Panc1 (cell line): Measurements from ENCODE around the gene ZNF140. TPM values are rescaled to one million over a fixed set of nuclear protein-coding genes. Genes with fewer than 3 reads are reported as not detected.

Experiments used
- ATAC-seq: fragments of 200-7000 bp; cut with Tn5 transposase; 2 replicates; pipeline ENCODE4 v1.9.1; 2020; ENCODE audit warnings: mild to moderate bottlenecking, moderate library complexity
- BruUV-seq: library from RNA; stranded (reverse); fragments of 400-500 nt; replicated peaks from 2 replicates; lab custom pipeline; 2021; lab: Mats Ljungman, UMichigan
- CTCF ChIA-PET: fragments of 300-600 bp; sonication (Branson Sonifier 250); formaldehyde crosslinking; loops from one replicate; lab custom pipeline; 2022; ENCODE audit warnings: antibody characterized with exemption; lab: Charles Lee
- POLR2A ChIA-PET: fragments of 300-600 bp; sonication (Branson Sonifier 250); formaldehyde crosslinking; loops from one replicate; lab custom pipeline; 2022; ENCODE audit warnings: antibody characterized with exemption; lab: Charles Lee
- DNase-seq: peaks from one replicate; pipeline ENCODE4 v3.0.0-alpha.2; 2010; ENCODE audit warnings: low read depth, low spot score
- H3K27ac ChIP-seq: 2 replicates; pipeline ENCODE4 v1.5.1; 2011; ENCODE audit warnings: mild to moderate bottlenecking, low read length, inconsistent platforms
- H3K27me3 ChIP-seq: fragments of 200-500 bp; sonication (Bioruptor generic); 2 replicates; pipeline ENCODE4 v1.6.0; 2014; ENCODE audit warnings: low read length, inconsistent platforms; ENCODE audit not compliant: control insufficient read depth, insufficient read depth
- H3K36me3 ChIP-seq: fragments of 200-500 bp; sonication (Bioruptor generic); 2 replicates; pipeline ENCODE4 v1.5.1; 2014; ENCODE audit warnings: inconsistent platforms, mild to moderate bottlenecking, low read length, moderate library complexity; ENCODE audit not compliant: control insufficient read depth, insufficient read depth
- H3K4me1 ChIP-seq: 2 replicates; pipeline ENCODE4 v1.5.1; 2011; ENCODE audit warnings: inconsistent platforms, mild to moderate bottlenecking, low read length, moderate library complexity; ENCODE audit not compliant: control insufficient read depth, insufficient read depth
- H3K4me3 ChIP-seq, 2 experiments: 2 replicates each; pipeline ENCODE4 v1.5.1; 2011 to 2012; ENCODE audit warnings: low read depth in 2 of 2, low read length in 2 of 2, mild to moderate bottlenecking in 2 of 2, inconsistent platforms in 1 of 2, moderate library complexity in 1 of 2
- H3K9me3 ChIP-seq: fragments of 200-500 bp; sonication (Bioruptor generic); 2 replicates; pipeline ENCODE4 v1.5.1; 2014; ENCODE audit warnings: low read depth, mild to moderate bottlenecking, inconsistent platforms, low read length, moderate library complexity; ENCODE audit not compliant: control insufficient read depth, insufficient read depth
- POLR2AphosphoS5 ChIP-seq: IDR thresholded peaks from 2 replicates; pipeline ENCODE4 v1.6.1; 2012; ENCODE audit warnings: mild to moderate bottlenecking, low read depth, low read length, moderate library complexity
- in situ Hi-C: cut with HindIII; loops from 2 replicates; pipeline ENCODE4 v1.10.0; 2016; ENCODE audit warnings: low sequenced_read_pairs, low pct_unique_long_range_greater_than_20kb
- intact Hi-C: fragments of 100-400 bp; cut with micrococcal nuclease; formaldehyde crosslinking; loops from one replicate; pipeline ENCODE4 v1.10.0; 2022; ENCODE audit not compliant: unreplicated experiment
- total RNA-seq: library from RNA; stranded (reverse); gene quantifications from one replicate; pipeline ENCODE4 v1.2.1, GENCODE V29; 2021; ENCODE audit not compliant: unreplicated experiment
- TF ChIP-seq, protein P1 (sequence below), 2 experiments: IDR thresholded peaks; 2 replicates each; pipeline ENCODE4 v1.6.1; 2011 to 2012; ENCODE audit warnings: low read depth in 2 of 2, control low read depth in 1 of 2, low read length in 1 of 2, mild to moderate bottlenecking in 1 of 2, moderate library complexity in 1 of 2; ENCODE audit not compliant: insufficient read depth in 1 of 2
- TF ChIP-seq, protein P2 (sequence below): fragments of 450-650 bp; IDR thresholded peaks from 2 replicates; pipeline ENCODE4 v1.5.1; 2017; ENCODE audit warnings: mild to moderate bottlenecking

ZNF140 gene
- total RNA-seq, 1 experiment from 2014 or later = 14.3 TPM

GRCh38 chr12:133057446-133057845, 23.3 kb upstream of the ZNF140 start:
- Histone ChIP-seq H3K27ac (no peak overlapping the region), H3K4me3 (no peak overlapping the region), H3K27me3 (no peaks in the 10 kb centered on the region), H3K4me1 (no peaks in the 10 kb centered on the region), H3K36me3 (peaks cover 10% of the 10 kb centered on the region; the same call in 1 of the 2 replicates), H3K9me3 (peaks cover 95% of the 10 kb centered on the region)
- in situ Hi-C loops (no loop called here), intact Hi-C loops (no loop called here)
- ChIA-PET POLR2A (no interaction called here), CTCF (no interaction called here)
- ATAC-seq (no peak), DNase-seq (no peak)
- no peak for TF ChIP-seq POLR2AphosphoS5
- TF ChIP-seq, protein P1, sequence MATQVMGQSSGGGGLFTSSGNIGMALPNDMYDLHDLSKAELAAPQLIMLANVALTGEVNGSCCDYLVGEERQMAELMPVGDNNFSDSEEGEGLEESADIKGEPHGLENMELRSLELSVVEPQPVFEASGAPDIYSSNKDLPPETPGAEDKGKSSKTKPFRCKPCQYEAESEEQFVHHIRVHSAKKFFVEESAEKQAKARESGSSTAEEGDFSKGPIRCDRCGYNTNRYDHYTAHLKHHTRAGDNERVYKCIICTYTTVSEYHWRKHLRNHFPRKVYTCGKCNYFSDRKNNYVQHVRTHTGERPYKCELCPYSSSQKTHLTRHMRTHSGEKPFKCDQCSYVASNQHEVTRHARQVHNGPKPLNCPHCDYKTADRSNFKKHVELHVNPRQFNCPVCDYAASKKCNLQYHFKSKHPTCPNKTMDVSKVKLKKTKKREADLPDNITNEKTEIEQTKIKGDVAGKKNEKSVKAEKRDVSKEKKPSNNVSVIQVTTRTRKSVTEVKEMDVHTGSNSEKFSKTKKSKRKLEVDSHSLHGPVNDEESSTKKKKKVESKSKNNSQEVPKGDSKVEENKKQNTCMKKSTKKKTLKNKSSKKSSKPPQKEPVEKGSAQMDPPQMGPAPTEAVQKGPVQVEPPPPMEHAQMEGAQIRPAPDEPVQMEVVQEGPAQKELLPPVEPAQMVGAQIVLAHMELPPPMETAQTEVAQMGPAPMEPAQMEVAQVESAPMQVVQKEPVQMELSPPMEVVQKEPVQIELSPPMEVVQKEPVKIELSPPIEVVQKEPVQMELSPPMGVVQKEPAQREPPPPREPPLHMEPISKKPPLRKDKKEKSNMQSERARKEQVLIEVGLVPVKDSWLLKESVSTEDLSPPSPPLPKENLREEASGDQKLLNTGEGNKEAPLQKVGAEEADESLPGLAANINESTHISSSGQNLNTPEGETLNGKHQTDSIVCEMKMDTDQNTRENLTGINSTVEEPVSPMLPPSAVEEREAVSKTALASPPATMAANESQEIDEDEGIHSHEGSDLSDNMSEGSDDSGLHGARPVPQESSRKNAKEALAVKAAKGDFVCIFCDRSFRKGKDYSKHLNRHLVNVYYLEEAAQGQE (IDR thresholded peaks at IDR 0.05; ENCODE audit: insufficient read depth in 1 of 2, low read depth in 2 of 2, low read length in 1 of 2) = no peak
- TF ChIP-seq, protein P2, sequence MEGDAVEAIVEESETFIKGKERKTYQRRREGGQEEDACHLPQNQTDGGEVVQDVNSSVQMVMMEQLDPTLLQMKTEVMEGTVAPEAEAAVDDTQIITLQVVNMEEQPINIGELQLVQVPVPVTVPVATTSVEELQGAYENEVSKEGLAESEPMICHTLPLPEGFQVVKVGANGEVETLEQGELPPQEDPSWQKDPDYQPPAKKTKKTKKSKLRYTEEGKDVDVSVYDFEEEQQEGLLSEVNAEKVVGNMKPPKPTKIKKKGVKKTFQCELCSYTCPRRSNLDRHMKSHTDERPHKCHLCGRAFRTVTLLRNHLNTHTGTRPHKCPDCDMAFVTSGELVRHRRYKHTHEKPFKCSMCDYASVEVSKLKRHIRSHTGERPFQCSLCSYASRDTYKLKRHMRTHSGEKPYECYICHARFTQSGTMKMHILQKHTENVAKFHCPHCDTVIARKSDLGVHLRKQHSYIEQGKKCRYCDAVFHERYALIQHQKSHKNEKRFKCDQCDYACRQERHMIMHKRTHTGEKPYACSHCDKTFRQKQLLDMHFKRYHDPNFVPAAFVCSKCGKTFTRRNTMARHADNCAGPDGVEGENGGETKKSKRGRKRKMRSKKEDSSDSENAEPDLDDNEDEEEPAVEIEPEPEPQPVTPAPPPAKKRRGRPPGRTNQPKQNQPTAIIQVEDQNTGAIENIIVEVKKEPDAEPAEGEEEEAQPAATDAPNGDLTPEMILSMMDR = no peak
- BruUV-seq = no TSS peak

DNA sequence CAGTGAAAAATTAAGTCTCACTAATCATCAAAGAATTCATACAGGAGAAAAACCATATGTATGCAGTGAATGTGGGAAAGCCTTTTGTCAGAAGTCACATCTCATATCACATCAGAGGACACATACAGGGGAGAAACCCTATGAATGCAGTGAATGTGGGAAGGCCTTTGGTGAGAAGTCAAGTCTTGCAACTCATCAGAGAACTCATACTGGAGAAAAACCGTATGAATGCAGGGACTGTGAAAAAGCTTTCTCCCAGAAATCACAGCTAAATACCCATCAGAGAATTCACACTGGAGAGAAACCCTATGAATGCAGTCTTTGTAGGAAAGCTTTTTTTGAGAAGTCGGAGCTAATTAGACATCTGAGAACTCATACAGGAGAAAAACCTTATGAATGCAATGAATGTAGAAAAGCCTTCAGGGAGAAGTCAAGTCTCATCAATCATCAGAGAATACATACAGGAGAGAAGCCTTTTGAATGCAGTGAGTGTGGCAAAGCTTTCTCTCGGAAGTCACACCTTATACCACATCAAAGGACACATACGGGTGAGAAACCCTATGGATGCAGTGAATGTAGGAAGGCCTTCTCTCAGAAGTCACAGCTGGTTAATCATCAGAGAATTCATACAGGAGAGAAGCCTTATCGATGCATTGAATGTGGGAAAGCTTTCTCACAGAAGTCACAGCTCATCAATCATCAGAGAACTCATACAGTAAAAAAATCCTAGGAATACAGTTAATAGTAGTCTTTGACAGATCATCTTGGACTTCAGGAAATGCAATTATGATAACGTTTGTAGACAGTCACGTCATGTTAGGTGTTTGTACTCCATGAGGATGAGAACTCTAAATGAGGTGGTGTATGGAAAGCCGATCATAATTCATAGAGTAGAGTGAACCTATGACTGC, 22.3 kb upstream of the ZNF140 start:
- POLR2A ChIA-PET = no interaction called here
- Histone ChIP-seq H3K4me1 (no peaks in the 10 kb centered on the region), H3K9me3 (peaks cover 95% of the 10 kb centered on the region), H3K36me3 (peaks cover 2% of the 10 kb centered on the region; the same call in 1 of the 2 replicates), H3K4me3 (no peak overlapping the region), H3K27me3 (no peaks in the 10 kb centered on the region), H3K27ac (no peak overlapping the region)
- no TSS peak for BruUV-seq
- ATAC-seq (no peak), DNase-seq (no peak)
- CTCF ChIA-PET = no interaction called here
- 0 out of 2 replicates have a peak, but pooled peaks have one; percentile 39 for TF ChIP-seq POLR2AphosphoS5
- TF ChIP-seq, protein P2 = no peak
- intact Hi-C loops (no loop called here), in situ Hi-C loops (no loop called here)
